ENCODE results near the gene TFB1M. TPM values are rescaled to one million over a fixed set of nuclear protein-coding genes. Genes with fewer than 3 reads are reported as not detected.
A peak's percentile ranks its signal among the peaks of the same experiment; 100 is the strongest.

TFB1M gene
- total RNA-seq, 1 experiment from 2014 or later, result 45.0 TPM

DNA sequence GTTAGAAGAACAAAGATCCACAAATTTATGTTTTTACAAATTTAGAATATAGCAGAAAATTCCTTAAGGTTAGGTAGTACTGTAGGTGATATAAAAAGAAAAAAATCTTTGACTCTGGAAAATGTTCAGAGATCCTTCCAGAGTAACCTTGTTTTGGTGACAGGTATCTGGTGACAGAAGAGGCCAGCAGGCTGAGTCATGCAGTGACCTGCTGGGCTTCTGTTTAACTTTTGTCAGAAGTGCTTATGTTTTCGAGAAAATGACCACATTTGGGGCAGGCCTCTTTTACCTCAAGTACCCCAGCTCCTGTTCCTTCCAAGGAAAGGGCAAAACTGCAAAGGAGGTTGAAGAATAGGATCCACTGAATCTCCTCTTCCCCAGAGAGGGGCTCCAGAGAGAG is 60.9 kb downstream of the TFB1M start:
- no peak overlapping the region for H3K9ac ChIP-seq (ENCODE audit: low read length)
- no peaks in the 10 kb centered on the region for H3K4me1 ChIP-seq (ENCODE audit: low read length)
- no peaks in the 10 kb centered on the region for H3K9me2 ChIP-seq (replicated peaks; ENCODE audit: insufficient read depth, low read length)
- no peak overlapping the region for H2AFZ ChIP-seq (ENCODE audit: low read length)
- no peaks in the 10 kb centered on the region for H3K9me3 ChIP-seq (ENCODE audit: low read length)
- H4K20me1 ChIP-seq (ENCODE audit: insufficient read depth, low read depth, low read length), result no peaks in the 10 kb centered on the region
- H3K27me3 ChIP-seq (ENCODE audit: low read length), result no peaks in the 10 kb centered on the region
- H3K4me2 ChIP-seq (ENCODE audit: low read depth, low read length, poor library complexity, severe bottlenecking), result no peak overlapping the region
- H3K79me2 ChIP-seq (ENCODE audit: low read length), result no peaks in the 10 kb centered on the region
- peaks cover 15% of the 10 kb centered on the region; the same call in 1 of the 2 replicates for H3K36me3 ChIP-seq (ENCODE audit: insufficient read depth, low read length)
- no peak overlapping the region for H3K4me3 ChIP-seq (ENCODE audit: low read length)
- DNase-seq, result no peak
- H3K27ac ChIP-seq (ENCODE audit: low read length), result no peak overlapping the region

DNA sequence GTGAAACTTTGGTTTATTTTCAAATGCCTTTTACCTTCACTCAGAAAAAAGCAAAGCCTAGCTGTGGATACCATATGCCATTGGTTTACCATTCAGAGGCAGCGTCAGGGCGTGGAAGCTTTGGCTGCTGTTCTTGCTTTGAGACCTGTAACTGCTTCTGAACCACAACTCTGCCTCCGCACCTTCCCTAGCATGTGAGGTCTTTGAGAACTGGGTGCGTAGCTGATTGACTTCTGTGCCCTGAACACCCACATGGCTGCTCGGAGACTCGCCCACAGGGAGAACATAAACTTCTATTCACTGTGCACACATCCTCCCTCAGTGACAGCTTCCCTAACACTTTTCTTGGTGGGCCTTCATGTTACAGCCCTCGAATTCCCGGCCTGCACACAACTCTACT is 61.7 kb downstream of the TFB1M start:
- no peak for DNase-seq
- no peaks in the 10 kb centered on the region for H3K79me2 ChIP-seq (ENCODE audit: low read length)
- no peak overlapping the region for H3K4me3 ChIP-seq (ENCODE audit: low read length)

GRCh38 chr6:155250701-155251381 is 63.4 kb downstream of the TFB1M start:
- no peaks in the 10 kb centered on the region for H4K20me1 ChIP-seq (ENCODE audit: insufficient read depth, low read depth, low read length)
- H3K4me1 ChIP-seq (ENCODE audit: low read length), result no peaks in the 10 kb centered on the region
- H3K4me3 ChIP-seq (ENCODE audit: low read length), result no peak overlapping the region
- H3K79me2 ChIP-seq (ENCODE audit: low read length), result no peaks in the 10 kb centered on the region
- no peaks in the 10 kb centered on the region for H3K9me3 ChIP-seq (ENCODE audit: low read length)
- no peaks in the 10 kb centered on the region for H3K9me2 ChIP-seq (replicated peaks; ENCODE audit: insufficient read depth, low read length)
- DNase-seq, result no peak
- no peak overlapping the region for H3K4me2 ChIP-seq (ENCODE audit: low read depth, low read length, poor library complexity, severe bottlenecking)
- no peak overlapping the region for H2AFZ ChIP-seq (ENCODE audit: low read length)
- no peaks in the 10 kb centered on the region for H3K27me3 ChIP-seq (ENCODE audit: low read length)
- H3K27ac ChIP-seq (ENCODE audit: low read length), result no peak overlapping the region
- peaks cover 12% of the 10 kb centered on the region; the same call in 1 of the 2 replicates for H3K36me3 ChIP-seq (ENCODE audit: insufficient read depth, low read length)
- H3K9ac ChIP-seq (ENCODE audit: low read length), result no peak overlapping the region

More for the DNA sequence above, 61.7 kb downstream of the TFB1M start:
- Histone ChIP-seq H3K27me3 (ENCODE audit: low read length) (no peaks in the 10 kb centered on the region), H3K9ac (ENCODE audit: low read length) (no peak overlapping the region), H3K9me2 (replicated peaks; ENCODE audit: insufficient read depth, low read length) (no peaks in the 10 kb centered on the region), H2AFZ (ENCODE audit: low read length) (no peak overlapping the region), H4K20me1 (ENCODE audit: insufficient read depth, low read depth, low read length) (no peaks in the 10 kb centered on the region), H3K27ac (ENCODE audit: low read length) (no peak overlapping the region), H3K36me3 (ENCODE audit: insufficient read depth, low read length) (peaks cover 13% of the 10 kb centered on the region; the same call in 1 of the 2 replicates), H3K4me1 (ENCODE audit: low read length) (no peaks in the 10 kb centered on the region), H3K4me2 (ENCODE audit: low read depth, low read length, poor library complexity, severe bottlenecking) (no peak overlapping the region), H3K9me3 (ENCODE audit: low read length) (no peaks in the 10 kb centered on the region)

GRCh38 chr6:155248008-155249001 is 66.0 kb downstream of the TFB1M start:
- peak; percentile 57 for DNase-seq
- Histone ChIP-seq H2AFZ (ENCODE audit: low read length) (no peak overlapping the region), H3K9me3 (ENCODE audit: low read length) (no peaks in the 10 kb centered on the region), H3K4me3 (ENCODE audit: low read length) (no peak overlapping the region), H3K27ac (ENCODE audit: low read length) (no peak overlapping the region), H3K36me3 (ENCODE audit: insufficient read depth, low read length) (peaks cover 7% of the 10 kb centered on the region; the same call in 1 of the 2 replicates), H3K4me2 (ENCODE audit: low read depth, low read length, poor library complexity, severe bottlenecking) (no peak overlapping the region), H3K9ac (ENCODE audit: low read length) (no peak overlapping the region), H3K27me3 (ENCODE audit: low read length) (no peaks in the 10 kb centered on the region), H3K4me1 (ENCODE audit: low read length) (no peaks in the 10 kb centered on the region), H4K20me1 (ENCODE audit: insufficient read depth, low read depth, low read length) (no peaks in the 10 kb centered on the region), H3K79me2 (ENCODE audit: low read length) (no peaks in the 10 kb centered on the region), H3K9me2 (replicated peaks; ENCODE audit: insufficient read depth, low read length) (no peaks in the 10 kb centered on the region)

DNA sequence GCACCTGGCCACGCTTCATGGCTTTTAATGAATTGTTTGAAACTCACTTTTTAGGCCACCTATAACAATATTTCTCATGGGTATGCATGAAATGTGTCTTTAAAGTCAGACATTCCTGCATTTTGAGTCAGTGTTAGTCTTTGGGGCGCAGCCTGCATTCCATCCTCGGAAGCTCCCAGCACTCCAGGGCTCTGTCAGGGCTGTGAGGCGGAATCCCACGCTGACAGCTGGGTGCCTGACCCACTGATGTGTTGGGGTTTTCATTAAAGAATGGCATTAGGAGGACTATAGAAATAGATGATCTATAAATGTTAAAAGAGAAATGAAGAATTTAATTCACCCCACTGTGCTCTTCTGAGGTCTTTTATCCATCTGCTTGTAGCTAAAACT is 66.7 kb downstream of the TFB1M start:
- Histone ChIP-seq H3K4me2 (ENCODE audit: low read depth, low read length, poor library complexity, severe bottlenecking) (no peak overlapping the region), H3K79me2 (ENCODE audit: low read length) (no peaks in the 10 kb centered on the region), H3K9me2 (replicated peaks; ENCODE audit: insufficient read depth, low read length) (no peaks in the 10 kb centered on the region), H3K4me1 (ENCODE audit: low read length) (no peaks in the 10 kb centered on the region), H3K36me3 (ENCODE audit: insufficient read depth, low read length) (peaks cover 7% of the 10 kb centered on the region; the same call in 1 of the 2 replicates), H2AFZ (ENCODE audit: low read length) (no peak overlapping the region), H3K27ac (ENCODE audit: low read length) (no peak overlapping the region), H3K9me3 (ENCODE audit: low read length) (no peaks in the 10 kb centered on the region), H3K4me3 (ENCODE audit: low read length) (no peak overlapping the region), H3K9ac (ENCODE audit: low read length) (no peak overlapping the region), H4K20me1 (ENCODE audit: insufficient read depth, low read depth, low read length) (no peaks in the 10 kb centered on the region), H3K27me3 (ENCODE audit: low read length) (no peaks in the 10 kb centered on the region)
- DNase-seq, result no peak

GRCh38 chr6:155246825-155247224 is 67.5 kb downstream of the TFB1M start:
- peaks cover 7% of the 10 kb centered on the region; the same call in 1 of the 2 replicates for H3K36me3 ChIP-seq (ENCODE audit: insufficient read depth, low read length)
- no peaks in the 10 kb centered on the region for H3K4me1 ChIP-seq (ENCODE audit: low read length)
- H2AFZ ChIP-seq (ENCODE audit: low read length), result no peak overlapping the region
- H3K9me3 ChIP-seq (ENCODE audit: low read length), result no peaks in the 10 kb centered on the region
- no peak overlapping the region for H3K27ac ChIP-seq (ENCODE audit: low read length)
- no peaks in the 10 kb centered on the region for H3K27me3 ChIP-seq (ENCODE audit: low read length)
- no peaks in the 10 kb centered on the region for H3K9me2 ChIP-seq (replicated peaks; ENCODE audit: insufficient read depth, low read length)
- no peak overlapping the region for H3K4me3 ChIP-seq (ENCODE audit: low read length)
- no peak overlapping the region for H3K4me2 ChIP-seq (ENCODE audit: low read depth, low read length, poor library complexity, severe bottlenecking)
- DNase-seq, result no peak
- no peaks in the 10 kb centered on the region for H3K79me2 ChIP-seq (ENCODE audit: low read length)
- no peak overlapping the region for H3K9ac ChIP-seq (ENCODE audit: low read length)
- no peaks in the 10 kb centered on the region for H4K20me1 ChIP-seq (ENCODE audit: insufficient read depth, low read depth, low read length)

- H3K79me2 ChIP-seq (ENCODE audit: low read length), result no peaks in the 10 kb centered on the region
- no peak overlapping the region for H3K27ac ChIP-seq (ENCODE audit: low read length)
- no peak overlapping the region for H3K4me2 ChIP-seq (ENCODE audit: low read depth, low read length, poor library complexity, severe bottlenecking)
- H3K36me3 ChIP-seq (ENCODE audit: insufficient read depth, low read length), result peaks cover 7% of the 10 kb centered on the region; the same call in 1 of the 2 replicates
- H3K9me2 ChIP-seq (replicated peaks; ENCODE audit: insufficient read depth, low read length), result no peaks in the 10 kb centered on the region
- no peak overlapping the region for H3K9ac ChIP-seq (ENCODE audit: low read length)
- no peaks in the 10 kb centered on the region for H4K20me1 ChIP-seq (ENCODE audit: insufficient read depth, low read depth, low read length)
- no peaks in the 10 kb centered on the region for H3K4me1 ChIP-seq (ENCODE audit: low read length)
- no peak overlapping the region for H2AFZ ChIP-seq (ENCODE audit: low read length)
- no peak overlapping the region for H3K4me3 ChIP-seq (ENCODE audit: low read length)
- no peak for DNase-seq
- H3K27me3 ChIP-seq (ENCODE audit: low read length), result no peaks in the 10 kb centered on the region
- no peaks in the 10 kb centered on the region for H3K9me3 ChIP-seq (ENCODE audit: low read length)
Observed at GRCh38 chr6:155245831-155246230, 68.5 kb downstream of the TFB1M start.

- Histone ChIP-seq H3K9me2 (replicated peaks; ENCODE audit: insufficient read depth, low read length) (no peaks in the 10 kb centered on the region), H2AFZ (ENCODE audit: low read length) (no peak overlapping the region), H3K4me3 (ENCODE audit: low read length) (no peak overlapping the region), H3K4me2 (ENCODE audit: low read depth, low read length, poor library complexity, severe bottlenecking) (no peak overlapping the region), H3K27me3 (ENCODE audit: low read length) (no peaks in the 10 kb centered on the region), H3K9ac (ENCODE audit: low read length) (no peak overlapping the region), H3K27ac (ENCODE audit: low read length) (no peak overlapping the region), H3K9me3 (ENCODE audit: low read length) (no peaks in the 10 kb centered on the region), H3K4me1 (ENCODE audit: low read length) (no peaks in the 10 kb centered on the region), H3K36me3 (ENCODE audit: insufficient read depth, low read length) (peaks cover 7% of the 10 kb centered on the region; the same call in 1 of the 2 replicates), H3K79me2 (ENCODE audit: low read length) (no peaks in the 10 kb centered on the region), H4K20me1 (ENCODE audit: insufficient read depth, low read depth, low read length) (no peaks in the 10 kb centered on the region)
- DNase-seq, result no peak
Observed at GRCh38 chr6:155245193-155245592, 69.1 kb downstream of the TFB1M start.

Data from Karpas-422 (cell line).